GM10847 (cell line): ENCODE measurements around the gene GNAO1.

ENCODE experiments used
- POLR2A ChIP-seq: IDR thresholded peaks from 2 replicates; pipeline ENCODE4 v1.6.1; 2011; ENCODE audit not compliant: insufficient read length; ENCODE audit errors: extremely low read depth

GNAO1 gene

DNA sequence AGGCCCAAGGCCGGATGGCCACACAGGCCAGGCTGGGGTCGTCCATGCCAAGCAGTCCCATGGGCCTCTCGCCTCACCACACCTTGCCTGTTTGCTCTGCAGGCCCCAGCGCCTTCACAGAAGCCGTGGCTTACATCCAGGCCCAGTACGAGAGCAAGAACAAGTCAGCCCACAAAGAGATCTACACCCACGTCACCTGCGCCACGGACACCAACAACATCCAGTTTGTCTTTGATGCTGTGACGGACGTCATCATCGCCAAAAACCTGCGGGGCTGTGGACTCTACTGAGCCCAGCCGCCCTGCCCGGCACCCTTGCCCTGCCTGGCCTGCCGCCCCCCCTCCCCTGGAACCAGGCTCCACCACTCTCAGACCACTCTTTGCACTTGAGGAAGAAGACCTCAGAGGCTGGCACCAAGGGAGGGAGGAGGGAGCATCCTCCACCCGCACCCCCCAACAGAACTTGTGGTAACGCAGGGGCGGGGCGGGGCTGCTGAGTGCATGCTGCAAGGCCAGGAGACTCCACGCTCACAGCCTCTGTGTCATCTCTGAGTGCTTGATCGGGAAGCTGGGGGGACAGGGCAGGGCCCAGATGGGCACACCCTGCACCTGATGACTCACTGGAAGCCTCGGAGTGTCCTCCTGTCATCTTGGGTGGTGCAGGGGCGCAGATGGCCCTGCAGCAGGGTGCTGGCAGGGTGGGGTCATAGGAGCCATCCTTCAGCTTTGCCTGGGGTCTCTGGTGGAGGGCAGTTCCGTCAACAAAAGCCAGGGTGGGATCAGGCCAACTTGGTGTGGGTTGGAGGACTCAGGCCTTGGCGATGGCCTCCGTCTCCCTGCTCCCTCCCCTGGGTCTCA, 152.6 kb downstream of the GNAO1 start:
- no peak for TF ChIP-seq POLR2A

GRCh38 chr16:56344518-56345405, 153.5 kb downstream of the GNAO1 start:
- TF ChIP-seq POLR2A = no peak

GRCh38 chr16:56345406-56346050, 154.2 kb downstream of the GNAO1 start:
- TF ChIP-seq POLR2A = no peak

DNA sequence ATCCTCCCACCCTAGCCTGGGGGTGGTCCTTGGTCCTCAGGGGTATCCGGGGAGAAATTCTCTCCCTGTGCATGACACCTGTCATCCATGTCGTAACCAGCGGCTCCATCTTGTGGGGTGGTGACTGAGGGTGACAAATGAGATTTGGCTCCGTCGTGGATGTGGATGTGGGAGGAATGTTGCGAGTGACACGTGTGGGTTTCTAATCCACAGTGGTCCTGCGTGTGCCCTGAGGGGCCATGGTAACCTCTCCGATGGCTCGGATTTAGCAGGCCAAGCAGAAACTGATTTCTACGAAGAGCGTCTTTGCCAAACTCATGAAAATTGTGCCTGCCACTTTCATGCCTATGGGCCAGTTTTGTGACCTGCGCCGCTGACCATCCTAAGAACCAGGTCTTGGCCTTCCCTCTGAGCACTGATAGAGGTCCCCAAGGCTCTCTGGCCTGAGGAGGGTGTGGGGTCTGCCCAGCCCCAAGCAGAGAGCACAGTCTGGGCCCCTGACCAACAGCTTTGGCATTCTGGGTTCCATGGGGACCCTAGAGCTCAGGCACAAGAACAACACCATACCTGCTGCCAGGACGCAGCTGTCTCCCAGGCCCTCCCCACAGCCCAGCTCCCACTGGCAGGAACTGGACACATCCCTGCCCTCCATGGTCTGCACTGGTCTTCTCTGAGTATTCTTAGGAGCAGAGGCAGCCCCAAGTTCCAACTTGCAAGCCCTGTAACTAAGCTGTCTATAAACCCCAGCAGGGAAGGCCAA, 155.0 kb downstream of the GNAO1 start:
- TF ChIP-seq POLR2A = no peak

GRCh38 chr16:56347166-56347565, 155.9 kb downstream of the GNAO1 start:
- TF ChIP-seq POLR2A = no peak

- no peak for TF ChIP-seq POLR2A
Measured at GRCh38 chr16:56347670-56348069, 156.4 kb downstream of the GNAO1 start.

GRCh38 chr16:56348168-56349085, 157.1 kb downstream of the GNAO1 start:
- no peak for TF ChIP-seq POLR2A

GRCh38 chr16:56349086-56349415, 157.8 kb downstream of the GNAO1 start:
- TF ChIP-seq POLR2A = no peak

DNA sequence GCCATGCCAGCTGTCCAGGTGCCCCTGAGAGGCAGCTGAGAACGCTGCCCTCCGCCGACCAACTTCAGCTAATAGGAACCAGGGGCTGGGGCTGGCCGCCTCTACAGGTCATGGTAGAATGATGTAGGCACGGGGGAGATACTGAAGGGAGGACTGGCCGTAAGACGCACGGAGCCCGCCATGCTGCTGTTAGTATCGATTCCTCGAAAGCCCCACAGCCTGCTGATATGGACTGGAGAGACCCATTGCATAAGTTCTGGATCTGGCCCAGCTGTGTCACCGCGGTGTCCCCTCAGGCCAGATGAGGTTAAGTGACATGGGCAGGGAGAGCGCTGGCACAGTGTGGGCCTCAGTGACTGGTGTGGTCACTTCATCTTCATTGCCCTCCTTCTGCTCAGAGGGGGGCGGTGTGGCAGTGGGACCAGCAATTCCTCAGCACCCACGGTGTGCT, 158.4 kb downstream of the GNAO1 start:
- no peak for TF ChIP-seq POLR2A

DNA sequence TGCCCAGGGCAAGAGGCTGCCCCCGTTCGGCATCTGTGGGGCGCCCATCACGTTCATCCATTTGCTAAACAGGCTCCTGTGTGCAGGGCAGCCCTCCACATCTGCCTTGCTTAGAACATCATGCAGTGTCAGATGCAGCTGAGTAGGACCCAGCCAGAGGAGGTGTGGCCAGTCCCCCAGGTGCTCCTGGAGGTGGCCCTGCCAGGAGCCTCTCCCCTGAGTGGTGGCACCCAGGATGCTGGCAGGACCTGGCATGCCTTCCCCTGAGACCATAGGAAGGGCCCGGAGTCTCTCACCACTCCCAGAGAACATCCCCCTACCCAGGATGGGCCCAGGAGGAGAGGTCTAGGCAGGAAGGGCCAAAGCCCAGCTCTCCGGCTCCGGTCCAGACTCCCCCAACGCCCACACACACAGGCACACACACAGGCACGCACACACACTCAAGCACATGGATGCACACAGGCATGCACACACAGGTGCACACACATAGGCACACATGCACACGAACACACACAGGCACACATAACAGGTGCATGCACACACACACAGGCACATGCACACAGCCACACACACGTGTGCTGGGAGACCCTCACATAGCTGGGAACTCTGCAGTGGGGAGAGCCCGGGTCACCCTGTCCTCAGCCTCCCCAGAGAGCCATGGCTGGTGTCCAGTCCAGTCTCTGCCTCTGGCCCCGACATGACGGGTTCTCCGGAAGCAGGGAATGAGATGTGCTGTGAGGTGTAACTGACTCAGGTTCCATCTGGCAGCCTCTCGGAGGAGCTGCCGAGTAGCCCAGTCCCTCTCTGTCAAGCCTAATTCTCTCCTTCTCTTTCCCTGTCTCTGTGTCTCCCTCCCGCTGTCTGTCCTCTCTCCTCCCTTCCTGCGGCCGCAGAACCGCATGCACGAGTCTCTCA, 159.5 kb downstream of the GNAO1 start:
- TF ChIP-seq POLR2A = no peak

DNA sequence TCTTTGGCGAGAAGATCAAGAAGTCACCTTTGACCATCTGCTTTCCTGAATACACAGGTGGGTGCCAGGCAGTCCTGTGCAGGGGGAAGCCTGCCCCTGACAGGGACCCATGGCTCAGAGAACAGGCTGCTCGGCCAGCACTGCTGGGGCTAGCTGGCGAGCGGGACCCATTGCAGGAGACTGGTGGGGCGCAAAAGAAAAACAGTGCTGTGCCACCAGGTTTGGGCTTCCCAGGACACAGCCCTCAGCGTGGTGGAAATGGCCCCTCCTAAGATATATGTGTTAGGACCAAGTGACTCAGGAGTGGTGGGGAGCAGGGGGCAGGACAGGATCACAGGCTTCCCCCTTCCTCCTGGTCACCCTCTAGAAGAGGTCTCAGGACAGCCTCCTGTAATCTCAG, 160.2 kb downstream of the GNAO1 start:
- TF ChIP-seq POLR2A = no peak

GRCh38 chr16:56352351-56353053, 161.2 kb downstream of the GNAO1 start:
- TF ChIP-seq POLR2A = no peak
